Tibial artery (tissue), 4 donors: Measurements from ENCODE around the gene CSTB.

Experiments used
- DNase-seq, 2 donors: peaks; one replicate each; pipeline ENCODE4 v3.0.0-alpha.2; 2019
- H3K27ac ChIP-seq, 2 donors: fragments of 200-600 bp; sonication (generic) in 1 of 2; 1 replicate in 1 of 2; 2 replicates in 1 of 2; pipeline ENCODE4 v1.5.1; 2018 to 2019; ENCODE audit warnings: mild to moderate bottlenecking in 1 of 2
- H3K27me3 ChIP-seq, 2 donors: fragments of 200-600 bp; sonication (generic) in 1 of 2; one replicate each; pipeline versions ENCODE4 v1.5.1 to v1.6.0; 2016 to 2019
- H3K36me3 ChIP-seq, 3 donors: fragments of 200-600 bp; sonication (generic) in 2 of 3; one replicate each; pipeline ENCODE4 v1.5.1; 2016 to 2019; ENCODE audit warnings: mild to moderate bottlenecking in 2 of 3
- H3K4me1 ChIP-seq, 4 donors: fragments of 200-600 bp; sonication (generic) in 2 of 4; 1 replicate in 3 of 4; 2 replicates in 1 of 4; pipeline ENCODE4 v1.5.1; 2016 to 2019
- H3K4me3 ChIP-seq, 2 donors: fragments of 200-600 bp; sonication (generic) in 1 of 2; 1 replicate in 1 of 2; 2 replicates in 1 of 2; pipeline ENCODE4 v1.5.1; 2018 to 2019; ENCODE audit warnings: mild to moderate bottlenecking in 2 of 2
- H3K9me3 ChIP-seq, 3 donors: fragments of 200-600 bp; sonication (generic) in 1 of 3; one replicate each; pipeline ENCODE4 v1.5.1; 2016 to 2019
- CTCF ChIP-seq, 2 experiments: fragments of 200-600 bp in 1 of 2; fragments of 450-650 bp in 1 of 2; IDR thresholded peaks; one replicate each; pipeline ENCODE4 v1.5.1; 2017 to 2019; ENCODE audit warnings: antibody characterized with exemption in 2 of 2, mild to moderate bottlenecking in 1 of 2, moderate library complexity in 1 of 2
- intact Hi-C: fragments of 100-400 bp; cut with DNase I; formaldehyde crosslinking; loops from one replicate; pipeline ENCODE4 v1.15.0; 2023; ENCODE audit warnings: low total_unique reads

Gene CSTB

GRCh38 chr21:43801006-43801783, 25.1 kb upstream of the CSTB start:
- Histone ChIP-seq H3K36me3 (peaks cover 53 to 97% (median 81%) of the 10 kb centered on the region in 3 donors), H3K4me1 (no peaks in the 10 kb centered on the region), H3K27ac (no peak overlapping the region), H3K4me3 (no peak overlapping the region), H3K27me3 (no peaks in the 10 kb centered on the region), H3K9me3 (no peaks in the 10 kb centered on the region)
- DNase-seq: no peak
- intact Hi-C loops: no loop called here
- no peak for TF ChIP-seq CTCF (IDR thresholded peaks at IDR 0.05)

GRCh38 chr21:43800566-43800965, 24.5 kb upstream of the CSTB start:
- no peak overlapping the region for H3K27ac ChIP-seq
- H3K4me1 ChIP-seq: no peaks in the 10 kb centered on the region
- intact Hi-C loops: no loop called here
- no peaks in the 10 kb centered on the region for H3K9me3 ChIP-seq
- H3K36me3 ChIP-seq: peaks cover 59 to 99% (median 87%) of the 10 kb centered on the region in 3 donors
- H3K27me3 ChIP-seq: no peaks in the 10 kb centered on the region
- TF ChIP-seq CTCF (IDR thresholded peaks at IDR 0.05): no peak
- no peak overlapping the region for H3K4me3 ChIP-seq
- no peak for DNase-seq

DNA sequence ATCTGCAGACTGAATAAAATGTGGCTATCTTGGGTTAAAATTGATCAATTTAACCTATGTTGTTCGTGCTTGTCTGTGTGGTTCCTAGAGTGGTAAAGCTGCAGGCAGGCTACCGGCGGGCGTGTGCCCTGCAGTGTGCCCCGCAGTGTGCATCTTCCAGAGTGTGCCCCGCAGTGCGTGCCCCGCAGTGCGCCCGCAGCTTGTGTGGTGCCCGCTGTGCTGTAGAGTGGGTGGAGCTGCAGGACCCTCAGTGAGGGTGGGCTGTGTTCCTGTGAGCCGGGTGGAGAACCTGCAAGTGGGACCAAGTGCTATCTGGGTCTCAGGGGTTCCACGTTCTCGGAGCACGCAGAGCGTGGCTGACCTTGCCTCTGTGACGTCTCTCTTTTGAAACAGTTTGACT, 24.0 kb upstream of the CSTB start:
- Histone ChIP-seq H3K27me3 (no peaks in the 10 kb centered on the region), H3K4me1 (no peaks in the 10 kb centered on the region), H3K4me3 (no peak overlapping the region), H3K36me3 (peaks cover 62 to 99% (median 92%) of the 10 kb centered on the region in 3 donors), H3K9me3 (no peaks in the 10 kb centered on the region), H3K27ac (no peak overlapping the region)
- TF ChIP-seq CTCF (IDR thresholded peaks at IDR 0.05): no peak
- no peak for DNase-seq
- intact Hi-C loops: no loop called here

DNA sequence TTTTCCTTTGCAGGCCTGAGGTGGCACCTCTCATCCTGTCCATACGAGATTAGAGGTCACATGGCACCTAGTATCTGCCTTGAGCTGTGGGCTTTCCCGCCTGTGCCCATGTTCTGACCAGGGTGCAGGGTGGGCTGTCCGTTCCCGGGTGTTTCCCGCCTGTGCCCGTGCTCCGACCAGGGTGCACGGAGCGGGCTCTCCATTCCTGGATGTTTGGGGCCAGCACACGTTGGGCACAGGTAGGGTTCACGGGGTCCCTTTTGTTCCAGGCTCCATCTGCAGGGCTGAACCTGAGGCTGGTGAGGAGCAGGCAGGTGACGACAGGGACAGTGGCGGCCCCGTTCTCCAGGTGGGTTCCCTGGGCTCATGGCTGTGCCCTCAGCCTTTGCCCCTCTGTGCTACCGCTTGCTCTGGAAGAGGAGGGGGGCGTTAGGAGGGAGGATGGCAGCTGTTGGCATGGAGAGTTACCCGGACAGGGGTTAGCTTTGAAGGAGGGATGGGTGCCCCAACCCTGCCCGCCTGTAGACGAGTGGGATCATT, 23.3 kb upstream of the CSTB start:
- intact Hi-C loops: no loop called here
- Histone ChIP-seq H3K4me3 (no peak overlapping the region), H3K4me1 (no peaks in the 10 kb centered on the region), H3K36me3 (peaks cover 64 to 99% (median 98%) of the 10 kb centered on the region in 3 donors), H3K9me3 (no peaks in the 10 kb centered on the region), H3K27ac (no peak overlapping the region), H3K27me3 (no peaks in the 10 kb centered on the region)
- DNase-seq: no peak
- no peak for TF ChIP-seq CTCF (IDR thresholded peaks at IDR 0.05)

DNA sequence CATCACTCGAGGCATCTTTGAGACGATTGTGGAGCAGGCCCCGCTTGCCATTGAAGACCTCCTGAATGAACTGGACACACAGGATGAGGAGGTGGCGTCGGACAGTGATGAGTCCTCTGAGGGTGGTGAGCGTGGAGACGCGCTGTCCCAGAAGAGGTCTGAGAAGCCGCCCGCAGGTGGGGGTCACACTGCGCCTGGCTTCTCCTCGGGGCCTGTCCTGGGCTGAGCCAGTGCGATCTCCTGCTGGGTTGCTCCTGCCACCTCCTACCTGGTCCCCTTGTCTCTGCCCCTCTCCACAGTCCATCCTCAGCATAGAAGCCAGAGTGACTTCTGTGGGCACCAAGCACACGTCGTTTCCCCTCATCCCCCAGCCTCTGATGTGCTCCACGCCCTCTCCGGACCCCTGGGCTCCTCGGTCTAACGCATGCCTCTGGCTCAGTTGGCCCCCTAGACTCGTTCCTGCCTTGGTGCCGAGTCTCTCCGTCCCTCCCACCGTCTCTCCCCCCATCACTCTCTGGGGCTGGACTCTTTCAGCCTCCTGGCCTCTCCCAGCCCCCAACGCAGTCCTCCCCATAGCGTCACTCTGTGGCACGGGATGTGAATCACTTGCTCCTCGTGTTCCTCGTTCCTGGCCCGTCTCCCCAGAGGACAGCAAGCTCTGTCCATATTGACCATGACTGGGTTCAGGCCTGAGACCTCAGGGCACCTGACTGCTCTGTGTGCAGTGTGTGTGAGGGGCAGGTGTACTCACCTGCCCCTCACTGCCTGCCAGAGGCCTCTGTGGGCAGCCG, 22.0 kb upstream of the CSTB start:
- peaks cover 71 to 99% (median 99%) of the 10 kb centered on the region in 3 donors for H3K36me3 ChIP-seq
- no peak for TF ChIP-seq CTCF (IDR thresholded peaks at IDR 0.05)

More for the DNA sequence above, 22.0 kb upstream of the CSTB start:
- Histone ChIP-seq H3K9me3 (no peaks in the 10 kb centered on the region), H3K4me1 (no peaks in the 10 kb centered on the region), H3K27ac (no peak overlapping the region), H3K4me3 (no peak overlapping the region), H3K27me3 (no peaks in the 10 kb centered on the region)
- intact Hi-C loops: no loop called here
- DNase-seq: no peak
